GM18951 (cell line): ENCODE results near the gene RBM18.

Experiments
- POLR2A ChIP-seq: IDR thresholded peaks from 4 replicates; pipeline ENCODE4 v1.6.1; 2011; ENCODE audit warnings: mild to moderate bottlenecking; ENCODE audit not compliant: insufficient read length, insufficient read depth; ENCODE audit errors: extremely low read depth
- in situ Hi-C: fragments of 300-500 bp; cut with MboI; formaldehyde crosslinking; loops from one replicate; pipeline ENCODE4 v1.12.0; 2022; ENCODE audit warnings: low sequenced_read_pairs, mixed read lengths, inconsistent platforms; ENCODE audit not compliant: unreplicated experiment

RBM18 gene

DNA sequence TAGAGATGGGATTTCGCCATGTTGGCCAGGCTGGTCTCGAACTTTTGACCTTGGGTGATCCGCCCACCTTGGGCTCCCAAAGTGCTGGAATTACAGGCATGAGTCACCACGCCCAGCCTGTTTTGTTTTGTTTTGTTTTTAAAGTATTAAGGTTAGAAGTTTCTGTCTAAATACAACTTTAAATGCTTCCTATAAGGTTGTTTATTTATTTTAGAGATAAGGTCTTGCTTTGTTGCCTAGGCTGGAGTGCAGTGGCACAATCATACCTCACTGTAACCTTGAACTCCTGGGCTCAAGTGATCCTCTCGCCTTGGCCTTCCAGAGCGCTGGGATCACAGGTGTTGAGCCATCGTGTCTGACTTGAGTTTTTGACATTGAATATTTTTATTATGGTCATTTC, 11.5 kb upstream of the RBM18 start:
- no peak for TF ChIP-seq POLR2A
- in situ Hi-C loops, result no loop called here

DNA sequence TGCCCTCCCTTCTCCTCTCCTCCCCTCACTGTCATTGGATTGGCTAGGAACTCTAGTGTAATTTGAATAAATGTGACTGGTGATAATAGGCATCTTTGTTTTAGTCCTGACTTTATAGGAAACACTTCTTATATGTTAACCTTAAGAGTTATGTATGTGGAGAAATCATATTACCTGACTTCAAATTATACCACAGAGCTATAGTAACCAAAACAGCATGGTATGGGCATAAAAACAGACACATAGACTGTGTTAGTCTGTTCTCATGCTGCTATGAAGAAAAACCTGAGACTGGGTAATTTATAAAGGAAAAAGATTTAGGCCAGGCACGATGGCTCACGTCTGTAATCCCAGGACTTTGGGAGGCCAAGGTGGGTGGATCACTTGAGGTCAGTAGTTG, 9.4 kb upstream of the RBM18 start:
- no peak for TF ChIP-seq POLR2A
- in situ Hi-C loops, result no loop called here

DNA sequence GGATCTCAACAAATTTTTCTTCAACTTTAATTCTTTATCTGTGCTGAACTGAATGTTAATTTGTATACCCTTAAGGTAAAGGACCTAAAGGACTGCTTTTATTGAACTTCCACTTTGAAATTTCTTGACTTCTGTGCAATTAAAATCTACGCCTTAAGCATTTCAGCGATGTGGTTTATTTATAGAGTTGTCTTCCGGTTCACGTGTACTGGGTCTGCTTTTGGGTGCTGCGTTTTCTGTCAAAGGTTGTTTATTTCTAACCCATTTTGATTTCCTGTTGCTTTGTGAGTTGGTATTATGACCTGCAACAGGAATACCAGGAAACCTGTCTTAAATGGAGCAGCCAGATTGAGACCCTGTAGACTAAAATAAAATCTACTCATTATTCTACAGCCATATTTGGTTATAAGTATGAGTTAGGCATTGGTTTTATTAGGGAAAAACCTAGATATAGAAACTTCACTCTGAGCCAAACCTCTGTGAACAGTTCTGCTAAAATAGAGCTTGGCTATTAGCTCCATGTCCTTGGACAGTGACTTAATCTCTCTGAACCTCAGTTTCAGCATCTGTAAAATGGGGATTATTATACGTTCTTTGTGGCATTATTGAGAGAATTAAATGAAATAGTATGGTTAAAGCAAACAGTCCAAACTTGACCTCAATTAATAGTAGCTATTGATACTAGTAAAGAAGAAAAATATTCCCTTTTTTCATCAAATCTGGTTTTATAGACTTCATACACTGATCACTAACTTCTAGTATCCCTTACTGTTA, 3.6 kb upstream of the RBM18 start:
- in situ Hi-C loops, result no loop called here
- TF ChIP-seq POLR2A, result no peak

DNA sequence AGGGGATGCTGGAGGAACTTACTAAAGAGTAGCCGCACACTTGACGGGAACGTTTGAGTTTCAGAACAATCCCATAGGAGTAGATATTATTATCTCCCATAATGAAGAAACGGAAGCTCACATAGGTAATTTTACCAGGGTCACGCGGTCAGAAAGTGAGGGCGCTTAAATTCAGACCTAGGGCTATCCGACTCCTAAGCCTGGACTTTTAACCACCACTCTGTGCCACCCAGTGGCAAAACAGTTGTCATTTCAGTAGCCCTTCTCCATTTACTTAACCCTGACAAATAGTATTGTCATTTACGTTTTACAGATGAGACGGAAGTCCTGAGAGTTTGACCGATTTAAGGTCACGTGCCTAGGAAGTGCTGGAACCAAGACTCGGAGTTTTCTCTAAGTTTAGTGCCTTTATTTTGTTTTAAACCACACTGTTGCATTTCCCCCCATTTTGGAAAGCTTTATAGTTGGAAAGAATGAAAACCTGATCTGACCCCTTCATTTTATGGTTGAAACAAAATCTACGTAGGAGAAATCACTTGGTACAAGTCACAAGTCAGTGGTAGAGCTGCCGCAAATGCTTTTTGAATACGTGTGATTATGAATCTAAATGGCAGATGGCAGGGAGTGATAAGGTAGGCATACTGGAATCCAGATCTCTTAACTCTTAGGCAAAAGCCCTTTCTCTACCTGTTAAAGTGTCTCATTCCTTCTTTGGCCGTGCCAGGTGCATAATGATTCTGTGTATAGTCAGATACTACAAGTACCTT, 692 bp upstream of the RBM18 start:
- in situ Hi-C loops, result no loop called here
- no peak for TF ChIP-seq POLR2A

DNA sequence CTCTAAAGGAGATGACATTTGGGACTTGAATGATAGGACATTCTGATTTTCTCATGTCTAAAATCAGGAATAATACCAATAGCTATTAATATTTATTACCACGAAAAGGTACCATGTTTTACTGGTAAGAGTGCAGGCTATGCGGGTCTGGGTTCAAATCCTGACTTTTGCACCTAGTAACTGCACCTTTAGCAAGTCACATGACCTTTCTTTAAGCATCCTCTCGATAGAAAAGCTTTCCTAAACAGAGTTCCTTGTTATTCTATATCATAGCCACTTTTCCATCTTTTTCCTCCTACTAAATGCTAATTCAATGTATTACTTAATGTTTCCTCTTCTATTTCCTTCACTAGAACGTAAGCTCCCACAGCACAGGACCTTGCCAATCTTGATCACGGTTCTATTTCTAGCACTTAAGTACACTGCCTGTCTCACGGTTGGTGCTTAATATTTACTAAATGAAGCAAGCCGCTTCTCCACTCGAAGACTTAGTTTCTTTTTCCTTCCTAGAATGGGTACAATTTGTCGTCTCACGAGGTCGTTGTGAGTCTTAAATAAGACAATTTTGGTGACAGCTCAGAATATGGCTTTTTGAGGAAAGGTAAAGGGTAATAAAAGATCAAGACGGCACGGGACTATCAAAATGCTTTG, 816 bp downstream of the RBM18 start:
- no peak for TF ChIP-seq POLR2A
- in situ Hi-C loops, result no loop called here

DNA sequence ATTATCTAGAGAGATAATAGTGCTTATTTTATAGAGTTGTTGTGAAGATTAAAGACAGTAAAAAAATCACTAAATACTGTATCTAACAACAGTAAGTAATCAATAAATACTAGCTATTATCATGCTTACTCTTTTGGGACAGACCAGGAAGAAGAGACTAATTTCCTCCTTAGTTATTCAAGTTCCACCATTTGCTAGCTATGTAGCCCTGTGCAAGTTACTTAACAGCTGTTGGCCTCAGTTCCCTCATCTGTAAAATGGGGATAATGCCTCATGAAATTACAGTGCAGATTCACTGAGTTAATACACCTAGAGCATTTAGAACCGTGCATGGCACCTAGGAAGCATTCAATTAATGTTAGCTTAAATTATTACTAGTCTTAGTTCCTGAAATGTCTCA, 2.6 kb downstream of the RBM18 start:
- in situ Hi-C loops, result no loop called here
- no peak for TF ChIP-seq POLR2A

DNA sequence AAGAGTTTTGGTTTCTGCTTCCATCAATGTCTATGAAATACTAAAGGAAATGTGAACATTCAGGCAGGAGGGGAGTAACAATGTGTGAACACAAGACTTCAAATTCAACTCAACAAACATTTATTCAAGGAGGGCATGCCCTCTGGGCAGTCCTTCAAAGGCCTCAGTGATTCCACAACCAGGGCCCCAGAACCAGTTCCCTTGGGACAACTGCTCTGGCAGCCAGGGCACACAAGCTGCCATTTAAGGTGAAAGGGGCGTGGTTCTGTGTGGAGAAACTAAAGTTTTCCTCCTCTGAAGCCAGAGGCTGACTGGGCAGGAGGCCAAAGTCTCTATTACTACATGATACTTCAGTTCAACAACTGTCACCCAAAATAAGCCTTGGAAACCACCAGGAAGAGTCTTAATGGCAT, 3.2 kb downstream of the RBM18 start:
- in situ Hi-C loops, result no loop called here
- no peak for TF ChIP-seq POLR2A

DNA sequence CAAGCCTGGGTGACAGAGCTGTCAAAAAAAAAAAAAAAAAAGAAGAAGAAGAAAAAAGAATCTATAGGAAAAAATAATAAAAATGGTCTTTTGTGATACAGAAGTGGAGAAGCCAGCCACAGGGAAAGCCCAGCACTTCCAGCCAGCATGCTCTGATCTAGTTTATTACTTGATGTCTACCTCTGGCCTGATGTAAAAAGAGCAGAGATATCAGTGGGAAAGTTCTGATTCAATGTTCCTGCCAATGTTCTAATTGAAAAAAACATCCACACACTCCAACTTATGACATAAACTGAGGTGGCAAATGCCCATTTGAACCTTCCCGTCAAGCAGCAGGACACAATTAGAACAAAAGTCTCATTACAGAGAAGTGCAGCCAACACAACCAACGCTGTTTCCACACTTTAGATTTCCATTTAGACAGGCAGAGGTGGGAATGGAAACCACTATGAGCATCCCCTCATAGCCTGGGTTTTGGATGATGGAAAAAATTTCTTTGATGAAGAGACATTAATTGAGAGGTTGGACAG, 5.7 kb downstream of the RBM18 start:
- TF ChIP-seq POLR2A, result no peak

DNA sequence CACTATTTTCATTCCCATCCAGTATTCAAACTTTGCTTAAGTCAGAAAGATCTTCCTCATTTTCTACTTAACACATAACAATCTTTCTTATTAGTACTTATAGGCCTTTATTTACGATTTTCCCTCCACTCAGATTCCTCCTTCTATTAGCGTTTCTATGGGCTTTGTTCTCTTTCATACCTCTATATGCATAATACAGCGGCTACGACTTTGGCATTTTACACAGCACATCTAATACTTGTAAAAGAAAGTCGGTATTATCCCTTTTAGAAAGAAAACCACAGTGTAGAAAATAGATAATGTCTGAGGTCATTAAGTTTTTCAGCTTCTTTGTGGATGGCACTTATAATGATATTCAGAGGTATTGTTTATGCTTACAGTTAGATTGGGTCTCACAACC, 8.4 kb downstream of the RBM18 start:
- no peak for TF ChIP-seq POLR2A
- in situ Hi-C loops, result no loop called here

More for the DNA sequence above, 5.7 kb downstream of the RBM18 start:
- in situ Hi-C loops, result no loop called here

DNA sequence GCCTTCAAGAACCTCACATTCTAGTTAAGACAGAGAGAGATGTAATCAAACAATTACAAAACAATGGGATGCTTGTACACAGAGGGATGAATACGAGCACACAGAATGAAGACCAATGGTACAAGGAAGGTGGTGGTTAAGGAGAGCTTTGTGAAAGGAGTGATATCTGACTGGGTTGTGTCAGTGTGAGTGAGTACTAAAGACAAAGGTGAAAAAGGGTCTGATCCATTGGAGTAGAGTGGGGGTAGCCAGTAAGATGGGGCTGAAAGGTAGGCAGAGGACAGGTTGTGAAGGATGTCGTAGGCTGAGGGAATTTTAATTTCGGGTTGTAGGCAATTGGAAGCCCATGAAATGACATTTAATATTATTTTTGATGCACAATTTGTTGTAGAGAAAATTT, 9.9 kb downstream of the RBM18 start:
- no peak for TF ChIP-seq POLR2A
- in situ Hi-C loops, result no loop called here

DNA sequence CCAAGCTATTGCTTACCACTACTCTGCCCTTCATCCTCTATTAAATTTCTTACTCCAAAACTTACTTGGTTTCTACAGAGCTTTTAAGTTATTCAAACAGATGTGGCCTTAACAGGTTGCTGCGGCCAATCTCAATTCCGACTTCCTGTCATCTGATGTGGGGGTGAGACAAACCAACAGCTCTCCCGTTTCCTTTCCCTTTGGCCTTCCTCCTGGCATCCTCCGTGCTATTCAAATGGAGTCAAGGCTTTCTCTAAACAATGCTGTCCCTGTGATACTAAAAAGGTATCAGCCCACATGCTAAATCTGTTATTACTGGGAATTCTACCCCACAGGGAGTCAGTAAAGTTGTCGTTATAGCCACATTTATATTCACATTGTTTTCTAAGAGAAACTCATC, 11.8 kb downstream of the RBM18 start:
- TF ChIP-seq POLR2A, result no peak
- in situ Hi-C loops, result no loop called here

DNA sequence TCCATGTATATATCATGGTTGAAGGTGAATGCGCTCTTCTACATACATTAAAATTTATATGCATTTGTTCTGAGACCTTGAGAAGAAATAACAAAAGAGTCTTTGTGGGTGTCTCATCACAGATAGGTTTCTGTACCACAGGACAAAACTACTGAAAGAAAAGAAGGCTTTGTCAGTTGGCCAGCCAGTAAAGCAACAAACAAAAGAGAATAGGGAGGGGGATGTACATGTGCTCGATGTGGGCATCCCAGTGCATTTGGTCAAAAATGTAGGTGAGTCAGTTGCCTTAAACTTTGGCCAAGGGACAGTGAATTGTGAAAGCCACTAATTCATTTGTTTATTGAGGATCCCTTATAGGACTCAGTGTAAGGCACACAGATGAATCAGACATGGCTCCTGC, 13.3 kb downstream of the RBM18 start:
- no peak for TF ChIP-seq POLR2A
- in situ Hi-C loops, result no loop called here

DNA sequence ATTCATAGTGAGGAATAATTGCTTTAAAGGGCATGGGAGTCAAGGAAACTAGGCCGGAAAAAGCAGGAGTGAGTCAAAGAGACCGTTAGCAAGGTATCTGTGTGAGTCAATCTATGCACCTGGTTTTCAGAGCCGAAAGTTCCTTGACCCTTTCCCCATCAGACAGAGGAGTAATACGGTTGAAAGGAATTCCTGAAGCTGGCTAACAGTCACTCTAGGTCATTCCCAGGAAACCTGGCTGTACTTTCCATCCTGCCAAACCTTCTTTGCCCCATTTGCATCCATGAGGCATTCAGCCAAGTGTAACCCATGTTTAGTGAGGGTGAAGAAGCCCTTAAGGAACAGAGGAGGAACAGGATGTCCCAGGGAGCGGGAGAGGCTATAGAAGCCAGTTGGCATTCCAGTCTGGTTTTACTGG, 16.2 kb downstream of the RBM18 start:
- in situ Hi-C loops, result no loop called here
- no peak for TF ChIP-seq POLR2A
